ENCODE results near the gene LRRC1.

- TF ChIP-seq POLR2A (IDR thresholded peaks at IDR 0.05) = no peak
- no peak for TF ChIP-seq POLR2AphosphoS5 (IDR thresholded peaks at IDR 0.05)
Observed at GRCh38 chr6:53939830-53940229, 145.0 kb downstream of the LRRC1 start.
